NCI-H2171 treated with DMSO at 0.1 percent for 48 hours (cell line): ENCODE measurements around the gene HDDC3.

Experiments used
- DNase-seq: peaks from one replicate; lab custom pipeline; 2025; lab: John Stamatoyannopoulos, UW

Gene HDDC3

GRCh38 chr15:90891346-90891949 lies 40.9 kb downstream of the HDDC3 start:
- no peak for DNase-seq

- no peak for DNase-seq
These were observed 41.5 kb downstream of the HDDC3 start for GRCh38 chr15:90890839-90891238.

- DNase-seq = no peak
These were observed 42.5 kb downstream of the HDDC3 start for GRCh38 chr15:90889736-90890456.

DNA sequence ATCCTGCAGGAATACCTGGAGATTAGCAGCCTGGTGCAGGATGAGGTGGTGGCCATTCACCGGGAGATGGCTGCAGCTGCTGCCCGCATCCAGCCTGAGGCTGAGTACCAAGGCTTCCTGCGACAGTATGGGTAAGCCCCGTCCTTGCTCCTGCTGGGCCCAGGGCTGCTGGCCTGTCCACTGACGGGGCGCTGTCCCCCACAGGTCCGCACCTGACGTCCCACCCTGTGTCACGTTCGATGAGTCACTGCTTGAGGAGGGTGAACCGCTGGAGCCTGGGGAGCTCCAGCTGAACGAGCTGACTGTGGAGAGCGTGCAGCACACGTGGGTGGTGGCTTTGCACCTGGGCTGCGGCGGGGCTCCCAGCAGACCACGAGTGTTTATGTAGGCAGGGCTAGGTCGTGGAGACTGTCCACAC lies 43.0 kb downstream of the HDDC3 start:
- DNase-seq = no peak

- DNase-seq = no peak
These were observed 45.3 kb downstream of the HDDC3 start for GRCh38 chr15:90887037-90887481.

GRCh38 chr15:90886291-90886614 lies 46.1 kb downstream of the HDDC3 start:
- no peak for DNase-seq

DNA sequence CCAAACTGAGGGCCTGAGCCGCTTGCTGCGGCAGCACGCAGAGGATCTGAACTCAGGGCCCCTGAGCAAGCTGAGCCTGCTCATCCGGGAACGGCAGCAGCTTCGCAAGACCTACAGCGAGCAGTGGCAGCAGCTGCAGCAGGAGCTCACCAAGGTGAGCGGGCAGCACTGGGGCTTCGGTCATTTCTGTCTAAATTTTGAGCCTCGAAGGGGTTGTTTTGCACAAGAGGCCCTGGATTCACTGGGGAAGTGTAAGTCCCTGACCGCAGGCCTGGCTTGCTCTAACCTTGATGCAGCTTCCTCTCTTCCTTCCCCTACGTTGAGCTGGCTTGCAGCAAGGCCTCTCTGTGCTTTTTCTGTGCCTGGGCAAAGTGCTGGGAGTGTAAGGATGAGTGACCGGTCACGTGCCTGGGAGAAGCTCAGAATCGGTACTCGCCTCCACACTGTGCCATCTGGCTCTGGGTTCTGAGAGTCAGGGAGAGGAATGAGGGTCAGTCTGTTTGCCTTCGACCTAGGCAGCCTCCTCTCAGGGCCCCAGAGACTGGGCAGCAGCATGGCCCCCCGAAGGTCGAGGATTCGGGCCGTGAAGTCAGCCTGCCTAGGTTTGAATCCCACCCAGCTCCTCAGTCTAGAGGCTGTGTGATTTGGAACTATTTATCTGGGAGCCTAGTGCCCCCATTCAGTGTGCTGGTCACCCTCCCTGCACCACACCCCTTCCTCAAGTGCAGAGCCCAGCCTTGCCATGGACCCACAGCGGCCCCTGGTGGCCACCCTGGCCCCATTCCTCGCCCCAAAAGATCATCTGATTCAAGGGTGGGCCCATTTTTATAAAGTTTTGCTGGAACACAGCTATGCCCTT lies 46.7 kb downstream of the HDDC3 start:
- DNase-seq = peak; percentile 46

DNA sequence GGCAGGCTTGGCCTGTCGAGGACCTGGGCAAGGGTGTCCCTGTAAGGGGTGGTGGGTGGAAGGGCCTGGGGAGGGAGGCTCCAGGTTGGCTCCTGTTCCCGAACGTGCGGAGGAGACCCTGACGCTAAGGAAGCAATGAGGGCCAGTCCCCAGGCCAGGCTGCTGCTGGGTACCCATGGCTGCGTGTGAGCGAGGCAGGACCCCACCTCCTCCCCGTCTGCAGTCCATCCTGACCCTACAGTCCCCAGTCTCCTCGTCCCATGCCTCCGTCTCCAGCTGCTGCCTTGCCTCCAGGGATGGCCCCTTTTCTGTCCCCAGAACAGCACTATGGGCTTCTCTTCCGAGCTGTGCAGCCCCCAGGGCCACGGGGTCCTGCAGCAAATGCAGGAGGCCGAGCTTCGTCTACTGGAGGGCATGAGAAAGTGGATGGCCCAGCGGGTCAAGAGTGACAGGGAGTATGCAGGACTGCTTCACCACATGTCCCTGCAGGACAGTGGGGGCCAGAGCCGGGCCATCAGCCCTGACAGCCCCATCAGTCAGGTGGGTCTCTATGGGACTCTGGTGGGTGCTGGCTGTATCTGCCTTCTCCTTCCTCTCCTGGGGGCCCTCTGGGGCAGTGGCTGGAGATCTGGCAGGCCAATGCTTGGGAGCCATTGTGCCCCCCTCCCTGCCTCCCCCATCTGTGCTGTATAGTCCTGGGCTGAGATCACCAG lies 47.5 kb downstream of the HDDC3 start:
- DNase-seq = no peak

DNA sequence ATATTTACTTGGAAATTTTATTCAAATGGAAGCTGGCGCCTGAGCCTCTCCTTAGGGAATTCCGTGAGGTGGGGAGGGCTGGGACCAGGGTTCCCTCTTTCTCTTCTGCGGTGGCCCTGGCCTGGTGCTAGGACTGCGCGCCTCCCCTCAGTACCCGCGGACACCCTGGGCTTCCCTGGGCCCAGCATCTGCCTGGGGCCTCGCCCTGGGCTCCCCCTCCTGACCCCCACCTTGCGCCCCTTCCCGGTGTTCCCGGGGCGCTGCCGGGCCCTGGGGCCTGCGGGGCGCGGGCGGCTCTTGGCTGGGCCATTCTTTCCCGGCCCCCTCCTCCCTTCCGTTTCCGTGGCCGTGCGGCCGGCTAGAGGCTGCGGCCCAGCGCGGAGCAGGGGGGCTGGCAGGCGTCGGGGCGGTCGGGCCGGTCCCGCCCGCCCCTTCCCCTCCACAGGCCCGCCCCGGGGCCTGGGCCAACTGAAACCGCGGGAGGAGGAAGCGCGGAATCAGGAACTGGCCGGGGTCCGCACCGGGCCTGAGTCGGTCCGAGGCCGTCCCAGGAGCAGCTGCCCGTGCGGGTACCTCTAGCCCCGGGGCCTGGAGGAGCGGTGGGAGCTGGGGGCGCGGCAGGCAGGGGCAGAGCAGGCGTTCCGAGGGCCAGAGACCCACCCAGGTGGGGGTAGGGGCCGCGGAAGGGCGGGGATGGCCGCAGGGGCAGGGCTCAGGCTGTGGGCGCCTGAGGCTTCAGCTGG lies 48.2 kb downstream of the HDDC3 start, which contains the start of gene FES:
FES (plus strand) TSS at position 529 of the 743 bp plus-strand sequence. CDS start 542 bp downstream, outside the sequence.
- DNase-seq = no peak

GRCh38 chr15:90883526-90883975 lies 48.8 kb downstream of the HDDC3 start:
- DNase-seq = no peak

GRCh38 chr15:90882781-90883525 lies 49.4 kb downstream of the HDDC3 start:
- no peak for DNase-seq

DNA sequence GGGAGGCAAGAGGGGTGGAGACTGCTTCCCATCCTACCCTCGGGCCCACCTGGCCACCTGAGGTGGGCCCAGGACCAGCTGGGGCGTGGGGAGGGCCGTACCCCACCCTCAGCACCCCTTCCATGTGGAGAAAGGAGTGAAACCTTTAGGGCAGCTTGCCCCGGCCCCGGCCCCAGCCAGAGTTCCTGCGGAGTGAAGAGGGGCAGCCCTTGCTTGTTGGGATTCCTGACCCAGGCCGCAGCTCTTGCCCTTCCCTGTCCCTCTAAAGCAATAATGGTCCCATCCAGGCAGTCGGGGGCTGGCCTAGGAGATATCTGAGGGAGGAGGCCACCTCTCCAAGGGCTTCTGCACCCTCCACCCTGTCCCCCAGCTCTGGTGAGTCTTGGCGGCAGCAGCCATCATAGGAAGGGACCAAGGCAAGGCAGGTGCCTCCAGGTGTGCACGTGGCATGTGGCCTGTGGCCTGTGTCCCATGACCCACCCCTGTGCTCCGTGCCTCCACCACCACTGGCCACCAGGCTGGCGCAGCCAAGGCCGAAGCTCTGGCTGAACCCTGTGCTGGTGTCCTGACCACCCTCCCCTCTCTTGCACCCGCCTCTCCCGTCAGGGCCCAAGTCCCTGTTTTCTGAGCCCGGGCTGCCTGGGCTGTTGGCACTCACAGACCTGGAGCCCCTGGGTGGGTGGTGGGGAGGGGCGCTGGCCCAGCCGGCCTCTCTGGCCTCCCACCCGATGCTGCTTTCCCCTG lies 50.2 kb downstream of the HDDC3 start:
- no peak for DNase-seq

- no peak for DNase-seq
These were observed 51.0 kb downstream of the HDDC3 start for GRCh38 chr15:90881181-90881977.

GRCh38 chr15:90880381-90881145 lies 51.8 kb downstream of the HDDC3 start:
- DNase-seq = no peak
